HG03159 (cell line): ENCODE results near the gene KRTAP5-10.
"Not testable (repeated sequence)": the region's sequence is repeated elsewhere in the genome, so short reads cannot be mapped to it uniquely, and the experiment has no call there.

ENCODE experiments used
- ATAC-seq: cut with Tn5 transposase; IDR thresholded peaks from one replicate; pipeline ENCODE4 v1.9.1; 2021; ENCODE audit warnings: mild to moderate bottlenecking, moderate library complexity; ENCODE audit not compliant: unreplicated experiment

Gene KRTAP5-10, protein sequence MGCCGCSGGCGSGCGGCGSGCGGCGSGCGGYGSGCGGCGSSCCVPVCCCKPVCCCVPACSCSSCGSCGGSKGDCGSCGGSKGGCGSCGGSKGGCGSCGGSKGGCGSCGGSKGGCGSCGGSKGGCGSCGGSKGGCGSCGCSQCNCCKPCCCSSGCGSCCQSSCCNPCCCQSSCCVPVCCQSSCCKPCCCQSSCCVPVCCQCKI

GRCh38 chr11:71565263-71565662 is at the start of gene KRTAP5-10:
Gene KRTAP5-10, plus strand, starts transcription at chr11:71565563. Its CDS starts 25 bp downstream, at chr11:71565588.
- no peak for ATAC-seq

- no peak for ATAC-seq
Observed at GRCh38 chr11:71518506-71519471, 46.6 kb upstream of the KRTAP5-10 start.

DNA sequence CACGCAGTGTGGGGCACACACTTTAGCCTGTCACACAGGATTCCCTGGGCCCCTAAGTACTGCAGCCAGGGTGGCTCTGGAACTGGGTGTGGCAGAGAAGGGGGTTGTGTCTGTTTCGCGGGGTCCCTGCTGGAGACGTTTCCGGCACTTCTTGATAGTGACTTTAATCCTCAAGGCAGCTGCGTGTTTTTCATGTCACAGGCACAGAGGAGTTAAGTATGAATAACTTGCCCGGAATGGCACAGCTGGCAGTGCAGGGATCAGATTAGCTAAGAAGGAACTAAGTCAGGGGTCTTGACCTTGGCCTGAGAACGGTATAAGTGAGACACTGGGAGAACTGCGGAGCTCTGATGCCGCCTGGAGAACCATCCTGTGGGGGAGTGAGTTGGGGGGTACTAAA is 45.8 kb upstream of the KRTAP5-10 start:
- ATAC-seq, result no peak

DNA sequence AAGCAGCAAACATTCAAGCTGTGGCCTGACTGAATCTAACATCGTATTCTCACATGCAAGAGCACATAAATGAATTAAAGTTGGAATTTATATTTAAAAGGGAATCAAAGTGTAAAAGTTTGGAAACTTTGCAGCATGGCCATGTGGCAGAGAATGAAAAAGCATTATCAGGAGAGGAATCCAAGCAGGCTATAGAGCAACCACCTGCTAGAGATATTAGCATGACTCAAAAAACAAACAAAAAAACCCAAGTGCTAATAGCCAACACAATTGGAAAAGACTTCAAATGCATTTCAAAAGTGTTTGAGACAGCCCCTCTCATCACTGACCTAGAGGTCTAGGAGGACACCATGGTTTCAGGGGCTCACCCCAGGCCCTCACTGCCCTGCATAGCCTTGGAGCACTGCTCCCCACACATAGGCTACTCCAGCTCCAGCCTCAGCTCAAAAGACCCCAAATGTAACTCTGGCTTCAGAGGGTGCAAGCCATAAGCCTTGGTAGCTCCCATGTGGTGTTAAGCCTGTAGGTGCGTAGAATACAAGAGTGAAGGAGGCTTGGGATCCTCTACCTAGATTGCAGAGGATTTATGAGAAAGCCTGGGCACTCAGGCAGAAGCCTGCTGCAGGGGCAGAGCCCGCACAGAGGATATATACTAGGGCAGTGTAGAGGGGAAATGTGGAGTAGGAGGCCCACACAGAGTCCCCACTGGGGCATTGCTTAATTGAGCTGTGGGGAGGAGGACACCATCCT is 40.0 kb upstream of the KRTAP5-10 start:
- no peak for ATAC-seq

GRCh38 chr11:71525938-71526495 is 39.3 kb upstream of the KRTAP5-10 start:
- no peak for ATAC-seq

GRCh38 chr11:71526796-71527575 is 38.4 kb upstream of the KRTAP5-10 start, which contains the start of gene KRTAP5-7:
Gene KRTAP5-7, plus strand, starts transcription at chr11:71527267. Its CDS starts 34 bp downstream, at chr11:71527301.
- ATAC-seq, result not testable (repeated sequence)

DNA sequence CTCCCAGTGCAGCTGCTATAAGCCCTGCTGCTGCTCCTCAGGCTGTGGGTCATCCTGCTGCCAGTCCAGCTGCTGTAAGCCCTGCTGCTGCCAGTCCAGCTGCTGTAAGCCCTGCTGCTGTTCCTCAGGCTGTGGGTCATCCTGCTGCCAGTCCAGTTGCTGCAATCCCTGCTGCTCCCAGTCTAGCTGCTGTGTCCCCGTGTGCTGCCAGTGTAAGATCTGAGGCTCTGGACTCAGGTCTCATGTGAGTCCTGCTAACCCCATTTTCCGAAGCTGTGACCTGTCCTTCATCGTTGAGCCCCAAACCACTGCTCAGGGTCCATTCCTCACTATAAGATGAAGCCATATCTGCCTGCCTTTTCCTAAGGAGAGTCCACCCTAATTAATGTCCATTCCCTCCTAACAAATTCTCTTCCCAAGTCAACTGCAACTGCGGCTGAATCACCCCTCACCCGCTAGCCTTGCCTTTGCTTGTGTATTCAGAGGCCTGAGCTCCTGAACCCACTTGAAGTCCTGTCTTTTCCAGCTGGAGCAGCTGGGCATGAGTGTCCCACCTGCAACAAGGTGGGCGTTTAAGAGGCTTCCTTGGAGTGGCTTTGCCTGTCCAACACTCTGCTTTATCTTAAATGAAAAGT is 37.7 kb upstream of the KRTAP5-10 start:
- no peak for ATAC-seq

GRCh38 chr11:71530602-71531001 is 34.8 kb upstream of the KRTAP5-10 start:
- no peak for ATAC-seq

DNA sequence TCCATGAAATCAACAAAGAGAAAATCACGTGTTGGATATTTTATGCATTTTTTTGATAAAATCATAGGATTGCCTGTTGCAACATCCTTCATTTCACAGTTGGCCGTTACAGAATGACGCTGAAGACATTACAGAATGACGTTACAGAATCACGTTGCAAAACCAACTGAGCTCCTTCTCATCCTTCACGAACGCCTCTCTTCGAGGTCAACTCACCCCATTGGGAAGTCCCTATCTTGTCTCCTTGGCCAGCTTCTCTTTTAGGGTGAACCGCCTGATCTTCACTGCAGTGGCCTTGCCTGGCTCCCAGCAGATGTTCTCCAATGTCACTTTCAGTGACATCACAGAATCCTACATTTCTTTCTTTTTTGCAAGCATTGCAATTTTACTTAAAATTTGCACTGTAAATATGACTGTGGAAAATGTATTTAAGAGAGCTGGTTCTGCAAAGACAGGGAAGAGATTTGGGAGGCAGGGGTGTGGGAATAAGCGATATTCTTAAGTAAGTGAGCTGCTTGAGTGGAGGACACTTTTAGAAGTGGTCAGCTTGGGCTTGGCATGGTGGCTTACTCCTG is 33.2 kb upstream of the KRTAP5-10 start:
- no peak for ATAC-seq

DNA sequence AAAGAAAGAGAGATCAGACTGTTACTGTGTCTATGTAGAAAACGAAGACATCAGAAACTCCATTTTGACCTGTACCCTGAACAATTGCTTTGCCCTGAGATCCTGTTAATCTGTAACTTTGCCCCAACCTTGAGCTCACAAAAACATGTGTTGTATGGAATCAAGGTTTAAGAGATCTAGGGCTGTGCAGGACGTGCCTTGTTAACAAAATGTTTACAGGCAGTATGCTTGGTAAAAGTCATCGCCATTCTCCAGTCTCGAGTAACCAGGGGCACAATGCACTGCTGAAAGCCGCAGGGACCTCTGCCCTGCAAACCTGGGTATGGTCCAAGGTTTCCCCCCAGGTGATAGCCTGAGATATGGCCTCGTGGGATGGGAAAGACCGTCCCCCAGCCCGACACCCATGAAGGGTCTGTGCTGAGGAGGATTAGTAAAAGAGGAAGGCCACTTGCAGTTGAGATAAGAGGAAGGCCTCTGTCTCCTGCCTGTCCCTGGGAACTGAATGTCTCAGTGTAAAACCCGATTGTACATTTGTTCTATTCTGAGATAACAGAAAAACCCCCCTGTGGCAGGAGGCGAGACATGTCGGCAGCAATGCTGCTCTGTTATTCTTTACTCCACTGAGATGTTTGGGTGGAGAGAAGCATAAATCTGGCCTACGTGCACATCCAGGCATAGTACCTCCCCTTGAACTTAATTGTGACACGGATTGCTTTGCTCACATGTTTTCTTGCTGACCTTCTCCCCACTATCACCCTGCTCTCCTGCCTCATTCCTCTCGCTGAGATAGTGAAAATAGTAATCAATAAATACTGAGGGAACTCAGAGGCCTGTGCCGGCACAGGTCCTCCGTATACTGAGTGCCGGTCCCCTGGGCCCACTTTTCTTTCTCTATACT is 30.4 kb upstream of the KRTAP5-10 start:
- not testable (repeated sequence) for ATAC-seq

DNA sequence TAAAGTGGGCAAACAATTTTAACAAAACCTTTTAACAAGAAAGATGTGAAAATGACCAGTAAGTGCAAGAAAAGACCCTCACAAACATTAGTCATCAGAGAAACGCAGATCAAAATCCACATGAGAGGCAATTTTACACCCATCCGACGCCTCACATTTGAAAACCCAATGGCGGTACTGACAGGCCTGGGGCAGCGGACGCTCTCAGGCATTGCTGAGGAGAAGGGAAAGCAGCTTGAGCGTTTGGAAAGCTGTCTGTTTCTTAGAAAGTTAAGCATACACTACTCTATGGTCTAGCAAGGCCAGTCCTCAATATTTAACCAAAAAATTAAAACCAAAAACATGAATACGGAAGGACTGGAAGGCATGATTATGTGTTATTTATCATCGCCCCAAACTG is 29.5 kb upstream of the KRTAP5-10 start:
- no peak for ATAC-seq

GRCh38 chr11:71537537-71537936 is 27.8 kb upstream of the KRTAP5-10 start:
- no peak for ATAC-seq

DNA sequence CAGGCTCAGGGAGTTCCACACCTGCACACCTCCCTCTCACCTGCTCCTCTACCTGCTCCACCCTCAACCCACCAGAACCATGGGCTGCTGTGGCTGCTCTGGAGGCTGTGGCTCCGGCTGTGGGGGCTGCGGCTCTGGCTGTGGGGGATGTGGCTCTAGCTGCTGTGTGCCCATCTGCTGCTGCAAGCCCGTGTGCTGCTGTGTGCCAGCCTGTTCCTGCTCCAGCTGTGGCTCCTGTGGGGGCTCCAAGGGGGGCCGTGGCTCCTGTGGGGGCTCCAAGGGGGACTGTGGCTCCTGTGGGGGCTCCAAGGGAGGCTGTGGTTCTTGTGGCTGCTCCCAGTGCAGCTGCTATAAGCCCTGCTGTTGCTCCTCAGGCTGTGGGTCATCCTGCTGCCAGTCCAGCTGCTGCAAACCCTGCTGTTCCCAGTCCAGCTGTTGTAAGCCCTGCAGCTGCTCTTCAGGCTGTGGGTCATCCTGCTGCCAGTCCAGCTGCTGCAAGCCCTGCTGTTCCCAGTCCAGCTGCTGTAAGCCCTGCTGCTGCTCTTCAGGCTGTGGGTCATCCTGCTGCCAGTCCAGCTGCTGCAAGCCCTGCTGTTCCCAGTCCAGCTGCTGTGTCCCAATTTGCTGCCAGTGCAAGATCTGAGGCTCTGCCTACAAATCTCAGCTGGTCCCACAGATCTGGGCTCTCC is 27.2 kb upstream of the KRTAP5-10 start, which contains the start of gene KRTAP5-8:
Gene KRTAP5-8 (plus strand): TSS at position 49 of the 689 bp plus-strand sequence. CDS start 31 bp downstream, at position 80.
- ATAC-seq, result not testable (repeated sequence)

- no peak for ATAC-seq
Observed at GRCh38 chr11:71538666-71538990, 26.7 kb upstream of the KRTAP5-10 start.

- no peak for ATAC-seq
Observed at GRCh38 chr11:71539017-71539416, 26.3 kb upstream of the KRTAP5-10 start.

DNA sequence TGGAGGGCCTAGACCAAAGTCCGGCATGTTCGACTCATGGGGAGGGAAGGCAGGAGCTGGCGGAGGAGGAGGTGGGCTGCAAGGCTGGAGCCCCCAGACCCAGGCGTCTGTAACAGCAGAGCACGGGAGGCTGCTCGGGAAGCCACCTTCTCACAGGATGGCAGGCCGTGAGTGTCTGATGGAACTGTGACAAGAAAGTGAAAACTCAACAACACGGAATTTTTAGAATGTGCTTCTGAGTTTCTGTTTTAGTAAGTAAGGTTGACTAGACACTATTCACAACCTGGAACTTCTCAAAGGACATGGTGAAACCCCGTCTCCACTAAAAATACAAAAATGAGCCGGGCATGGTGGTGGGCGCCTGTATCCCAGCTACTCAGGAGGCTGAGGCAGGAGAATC is 25.4 kb upstream of the KRTAP5-10 start:
- ATAC-seq, result not testable (repeated sequence)

DNA sequence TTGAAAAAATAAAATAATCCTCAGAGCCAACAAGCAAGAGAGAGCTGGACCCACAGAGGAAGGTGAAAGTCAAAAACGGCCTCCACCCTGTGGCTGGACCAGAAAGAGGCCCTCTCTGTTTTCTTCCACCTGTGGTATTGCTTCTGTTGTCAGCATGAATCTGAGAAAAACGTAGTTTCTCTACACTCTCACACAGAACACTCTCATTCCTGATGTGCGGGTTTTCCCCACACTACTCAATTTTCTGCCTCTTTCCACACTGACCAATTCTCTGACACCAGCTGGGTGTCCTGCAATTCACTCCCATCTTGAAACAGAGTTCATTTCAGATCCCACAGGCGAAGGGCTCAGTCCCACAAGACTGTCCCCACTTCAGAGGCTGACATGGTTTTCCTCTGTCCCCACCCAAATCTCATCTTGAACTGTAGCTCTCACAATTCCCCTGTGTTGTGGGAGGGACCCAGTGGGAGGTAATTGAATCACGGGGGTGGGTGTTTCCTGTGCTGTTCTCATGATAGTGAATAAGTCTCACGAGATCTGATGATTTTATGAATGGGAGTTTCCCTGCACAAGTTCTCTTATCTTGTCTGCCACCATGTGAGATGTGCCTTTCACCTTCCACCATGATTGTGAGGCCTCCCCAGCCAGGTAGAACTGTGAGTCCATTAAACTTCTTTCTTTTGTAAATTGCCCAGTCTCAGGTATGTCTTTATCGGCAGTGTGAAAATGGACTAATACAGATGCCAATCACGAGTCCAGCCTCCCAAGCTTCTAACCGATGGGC is 24.6 kb upstream of the KRTAP5-10 start:
- not testable (repeated sequence) for ATAC-seq
